Stimulated activated CD8-positive, alpha-beta memory T cell treated with anti-CD3 and anti-CD28 coated beads, Interleukin-15, amount 100 ng/mL, for 1 hour (primary cell): ENCODE data around the gene PRPF18.
"Not testable (repeated sequence)": the region's sequence is repeated elsewhere in the genome, so short reads cannot be mapped to it uniquely, and the experiment has no call there.

Experiments
- DNase-seq: peaks from one replicate; pipeline ENCODE4 v3.0.0-alpha.2; 2020; ENCODE audit warnings: low read depth

PRPF18 gene, protein sequence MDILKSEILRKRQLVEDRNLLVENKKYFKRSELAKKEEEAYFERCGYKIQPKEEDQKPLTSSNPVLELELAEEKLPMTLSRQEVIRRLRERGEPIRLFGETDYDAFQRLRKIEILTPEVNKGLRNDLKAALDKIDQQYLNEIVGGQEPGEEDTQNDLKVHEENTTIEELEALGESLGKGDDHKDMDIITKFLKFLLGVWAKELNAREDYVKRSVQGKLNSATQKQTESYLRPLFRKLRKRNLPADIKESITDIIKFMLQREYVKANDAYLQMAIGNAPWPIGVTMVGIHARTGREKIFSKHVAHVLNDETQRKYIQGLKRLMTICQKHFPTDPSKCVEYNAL

DNA sequence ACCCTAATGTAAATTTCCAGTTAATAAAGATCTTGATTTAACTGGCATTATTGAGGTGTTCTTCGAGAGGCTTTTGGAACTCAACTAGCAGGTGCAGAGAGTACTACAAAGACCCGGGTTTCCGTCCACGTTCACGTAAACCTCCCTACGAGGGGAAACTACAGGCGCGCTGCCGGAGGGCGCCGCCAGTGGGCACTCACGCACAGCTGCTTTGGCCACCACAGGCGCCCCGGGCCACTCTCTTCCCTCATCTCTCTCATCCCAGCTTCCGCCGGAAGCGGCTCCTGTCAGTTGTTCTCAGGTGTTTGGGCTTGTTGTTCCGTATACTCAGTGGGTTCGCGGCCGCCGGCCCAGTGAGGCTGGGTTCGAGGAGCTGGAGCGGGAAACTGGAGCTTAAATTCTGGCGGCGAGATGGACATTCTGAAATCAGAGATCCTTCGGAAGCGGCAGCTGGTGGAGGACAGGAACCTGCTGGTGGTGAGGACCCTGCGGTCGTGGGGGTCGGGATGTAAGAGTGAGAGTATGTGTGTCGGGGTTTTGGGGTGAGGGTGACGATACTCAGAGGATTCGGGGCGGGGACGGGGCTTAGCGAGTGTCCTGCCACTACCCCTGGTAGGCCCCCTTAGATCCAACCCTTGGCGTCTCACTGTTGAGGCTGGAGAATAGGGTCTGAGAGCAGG lies at the start of gene PRPF18:
PRPF18 (plus strand) TSS at position 290 of the 680 bp plus-strand sequence; CDS start at position 412, 122 bp downstream.
- DNase-seq: peak; percentile 93

DNA sequence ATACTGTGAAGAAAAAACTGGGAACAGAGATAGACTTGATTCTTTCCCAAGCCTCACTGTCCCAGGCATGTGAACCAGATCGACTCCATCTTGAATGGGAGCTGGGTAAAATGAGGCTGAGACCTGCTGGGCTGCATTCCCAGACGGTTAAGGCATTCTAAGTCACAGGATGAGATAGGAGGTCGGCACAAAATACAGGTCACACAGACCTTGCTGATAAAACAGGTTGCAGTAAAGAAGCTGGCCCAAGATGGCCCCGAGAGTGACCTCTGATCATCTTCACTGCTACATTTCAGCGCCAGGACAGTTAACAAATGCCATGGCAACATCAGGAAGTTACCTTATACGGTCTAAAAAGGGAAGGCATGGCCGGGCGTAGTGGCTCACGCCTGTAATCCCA lies 48.8 kb upstream of the PRPF18 start:
- DNase-seq: not testable (repeated sequence)

DNA sequence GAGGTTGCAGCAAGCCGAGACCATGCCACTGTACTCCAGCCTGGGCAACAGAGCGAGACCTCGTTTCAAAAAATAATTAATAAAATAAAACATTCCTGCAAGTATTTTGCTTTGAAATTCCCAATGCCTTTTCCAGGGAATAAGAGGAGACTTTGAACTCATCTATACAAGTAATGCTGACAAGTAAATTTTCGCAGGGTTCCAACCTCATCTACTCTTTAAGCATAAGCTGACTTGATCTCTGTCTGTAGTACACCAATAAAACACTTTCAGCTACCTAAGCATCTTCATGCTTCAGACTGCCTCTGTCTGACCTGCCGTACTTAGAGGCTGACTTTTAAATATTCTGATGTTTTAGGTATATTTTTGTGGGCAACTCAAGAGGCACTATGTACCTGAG lies 44.2 kb upstream of the PRPF18 start:
- DNase-seq: no peak

DNA sequence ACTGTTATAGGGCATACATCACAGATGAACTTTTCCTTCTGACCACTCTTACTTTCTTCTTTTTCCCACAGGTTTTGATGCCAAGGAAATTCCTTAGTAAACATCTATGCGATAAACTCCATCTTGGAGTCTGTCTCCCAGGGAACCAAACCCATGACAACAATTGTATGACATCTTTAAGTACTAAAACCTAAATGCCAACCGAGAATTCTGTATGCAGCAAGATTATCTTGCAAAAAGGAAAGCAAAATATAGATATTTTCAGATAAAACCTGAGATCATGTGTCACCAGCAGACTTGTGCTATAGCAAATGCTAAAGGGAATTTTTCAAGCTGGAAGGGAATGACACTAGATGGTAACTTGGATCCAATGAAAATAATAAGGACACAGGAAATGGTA lies 36.0 kb upstream of the PRPF18 start:
- no peak for DNase-seq

DNA sequence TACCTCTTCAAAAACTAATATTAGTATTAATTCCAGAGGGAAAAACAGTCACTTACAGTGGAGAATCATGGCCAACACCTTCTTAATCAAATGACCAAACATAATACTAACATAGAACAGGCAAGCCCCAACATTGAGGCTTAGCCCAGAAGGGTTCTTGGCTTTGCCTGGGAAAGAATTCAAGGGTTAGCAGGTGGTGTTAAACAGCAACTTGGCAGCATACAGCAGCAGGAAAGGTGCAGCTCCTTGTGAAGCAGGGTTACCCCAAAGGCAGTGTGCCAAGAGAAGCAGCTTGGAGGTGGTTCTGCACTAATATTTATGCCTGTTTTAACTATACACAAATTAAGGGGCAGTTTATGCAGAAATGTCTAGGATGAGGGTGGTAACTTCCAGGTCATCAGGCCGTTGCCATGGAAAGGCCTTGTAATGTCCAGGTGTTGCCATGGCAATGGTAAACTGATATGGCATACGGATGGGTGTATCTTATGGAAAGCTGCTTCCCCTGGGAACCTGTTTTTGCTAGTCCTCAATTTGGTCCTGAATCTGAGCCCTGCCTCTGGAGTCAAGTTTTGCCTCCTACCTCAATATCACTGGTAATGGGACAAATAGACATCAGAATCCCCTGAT lies 30.8 kb upstream of the PRPF18 start:
- no peak for DNase-seq

DNA sequence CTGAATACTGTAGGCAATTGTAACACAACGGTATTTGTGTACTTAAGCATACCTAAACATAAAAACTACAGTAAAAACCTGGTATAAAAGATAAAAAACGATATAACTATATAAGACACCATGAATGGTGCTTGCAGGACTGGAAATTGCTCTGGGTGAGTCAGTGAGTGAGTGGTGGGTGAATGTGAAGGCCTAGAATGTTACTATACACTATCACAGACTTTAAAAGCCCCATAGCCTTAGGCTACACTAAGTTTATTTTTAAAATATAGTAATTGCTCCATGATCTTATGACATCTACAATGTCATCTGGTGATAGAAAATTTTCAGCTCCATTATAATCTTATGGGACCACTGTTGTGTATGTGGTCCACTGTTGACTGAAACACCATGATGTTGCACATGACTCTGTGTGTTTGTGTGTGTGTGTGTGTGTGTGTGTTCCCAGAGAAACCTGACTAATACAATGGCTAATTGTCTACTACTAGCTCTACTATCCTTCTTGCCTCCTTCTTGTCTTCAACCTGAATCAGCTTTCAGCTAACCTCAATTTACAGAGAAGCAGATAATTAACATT lies 27.6 kb upstream of the PRPF18 start:
- DNase-seq: no peak

DNA sequence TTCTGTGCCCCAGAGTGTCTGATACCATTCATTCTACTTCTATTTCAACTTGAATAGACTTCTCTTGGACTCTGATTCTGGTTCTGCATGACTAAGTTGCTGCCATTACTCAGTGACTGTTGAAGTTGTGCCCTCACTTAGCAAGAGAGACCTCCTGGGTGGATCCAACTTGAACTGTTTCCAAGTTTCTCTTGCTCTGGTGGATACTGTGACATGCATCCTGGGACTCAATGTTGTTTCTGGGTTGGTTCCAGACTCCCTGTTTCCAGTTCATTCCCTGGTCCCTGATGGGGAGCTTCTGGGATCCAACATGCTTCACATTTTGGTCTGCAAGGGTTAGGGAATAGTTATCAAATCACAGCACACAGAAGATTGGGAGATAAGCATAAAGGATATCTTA lies 26.2 kb upstream of the PRPF18 start:
- no peak for DNase-seq

DNA sequence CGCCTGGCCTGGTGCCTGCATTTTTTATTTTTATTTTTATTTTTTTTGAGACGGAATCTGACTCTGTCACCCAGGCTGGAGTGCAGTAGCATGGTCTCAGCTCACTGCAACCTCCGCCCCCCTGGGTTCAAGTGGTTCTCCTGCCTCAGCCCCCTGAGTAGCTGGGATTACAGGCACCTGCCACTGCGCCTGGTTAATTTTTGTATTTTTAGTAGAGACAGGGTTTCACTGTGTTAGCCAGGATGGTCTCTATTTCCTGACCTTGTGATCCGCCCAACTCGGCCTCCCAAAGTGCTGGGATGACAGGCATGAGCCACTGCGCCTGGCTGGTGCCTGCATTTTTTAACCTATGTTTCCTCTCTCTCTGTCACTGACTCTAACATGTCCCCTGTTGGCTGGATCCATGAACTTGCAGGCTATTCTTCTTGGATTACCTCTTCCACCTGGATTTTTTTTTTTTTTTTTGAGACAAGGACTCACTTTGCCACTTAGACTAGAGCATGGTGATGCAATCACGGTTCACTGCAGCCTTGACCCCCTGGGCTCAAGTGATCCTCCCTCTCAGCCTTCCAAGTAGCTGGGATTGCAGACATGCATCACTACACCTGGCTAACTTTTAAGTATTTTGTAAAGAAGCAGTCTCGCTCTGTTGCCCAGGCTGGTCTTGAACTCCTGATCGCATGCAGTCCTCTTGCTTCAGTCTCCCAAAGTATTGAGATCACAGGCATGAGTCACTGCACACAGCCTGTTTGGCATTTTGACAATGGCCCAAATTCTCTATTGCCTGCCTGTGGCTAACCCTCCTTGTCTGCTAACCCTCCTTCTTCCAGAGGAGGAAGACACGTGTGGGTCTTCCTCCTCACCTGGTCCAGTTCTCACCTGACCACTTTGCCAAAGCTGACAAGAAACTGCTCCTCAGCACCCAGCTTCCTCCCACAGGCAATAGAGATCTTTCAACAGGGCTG lies 23.0 kb upstream of the PRPF18 start:
- DNase-seq: no peak

DNA sequence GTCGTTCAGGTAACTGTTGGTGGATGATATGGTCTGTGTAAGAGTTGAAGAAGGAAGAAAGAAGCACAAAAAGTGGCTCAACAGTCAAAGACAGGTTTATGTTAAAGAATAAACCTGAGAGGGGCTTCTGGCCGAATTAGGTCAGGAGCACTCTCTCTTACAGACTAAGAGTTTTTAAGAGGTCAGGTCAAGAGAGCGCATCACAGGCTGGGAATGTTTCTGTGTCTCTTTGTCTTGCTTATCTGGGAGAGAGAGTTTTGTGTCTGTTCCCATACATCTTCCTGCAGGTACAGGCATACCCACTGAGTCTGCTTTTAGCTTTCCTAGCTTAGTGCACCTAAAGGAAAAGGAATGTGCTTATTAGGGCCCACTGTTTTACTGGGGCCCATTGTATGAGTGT lies 22.2 kb upstream of the PRPF18 start:
- no peak for DNase-seq

DNA sequence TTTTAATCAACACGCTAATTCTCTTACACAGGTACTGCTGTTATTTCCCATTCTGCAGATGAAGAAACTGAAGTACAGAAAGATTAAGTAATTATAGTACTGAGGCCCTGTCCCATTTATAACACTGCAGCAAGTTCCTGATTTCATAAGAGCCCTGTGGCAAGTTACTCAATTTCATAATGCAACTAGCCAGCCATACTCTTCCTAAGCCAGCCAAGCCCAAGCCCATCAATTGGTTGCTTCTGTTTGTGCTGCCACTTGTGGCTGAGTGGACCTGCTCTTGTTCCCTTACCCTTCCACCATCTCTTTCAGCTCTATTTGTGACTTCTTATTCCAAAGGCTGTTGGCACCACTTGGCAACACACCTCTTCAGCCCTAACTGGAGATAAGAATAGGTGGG lies 19.7 kb upstream of the PRPF18 start:
- DNase-seq: no peak

DNA sequence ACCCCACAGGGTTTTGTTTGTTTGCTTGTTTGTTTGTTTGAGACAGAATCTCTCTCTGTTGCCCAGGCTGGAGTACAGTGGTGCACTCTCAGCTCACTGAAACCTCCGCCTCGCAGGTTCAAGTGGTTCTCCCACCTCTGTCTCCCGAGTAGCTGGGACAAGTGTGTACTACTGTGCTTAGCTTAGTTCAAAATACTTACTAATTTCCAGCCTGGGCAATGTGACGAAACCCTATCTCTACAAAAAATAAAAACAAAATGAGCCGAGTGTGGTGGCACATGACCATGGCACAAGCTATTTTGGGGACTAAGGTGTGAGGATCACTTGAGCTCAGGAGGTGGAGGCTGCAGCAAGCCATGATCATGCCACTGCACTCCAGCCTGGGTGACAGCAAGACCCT lies 15.2 kb upstream of the PRPF18 start:
- no peak for DNase-seq

DNA sequence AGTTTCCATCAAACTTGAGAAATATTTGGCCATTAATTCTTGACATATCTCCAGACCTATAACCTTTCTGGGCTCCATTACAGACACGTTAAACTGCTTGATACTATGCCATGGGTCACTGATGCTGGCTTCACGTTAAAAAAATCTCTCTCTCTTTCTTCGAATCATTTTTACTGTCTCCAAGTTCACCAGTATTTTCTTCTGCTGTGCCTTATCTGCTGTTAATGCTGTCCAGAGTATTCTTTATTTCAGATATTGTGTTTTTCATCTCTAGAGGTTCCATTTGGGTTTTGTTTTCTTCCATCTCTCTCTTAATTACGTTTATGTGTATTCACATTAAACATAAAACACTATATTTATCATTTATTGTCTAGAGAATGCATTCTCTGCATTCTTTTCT lies 12.8 kb upstream of the PRPF18 start:
- DNase-seq: no peak

DNA sequence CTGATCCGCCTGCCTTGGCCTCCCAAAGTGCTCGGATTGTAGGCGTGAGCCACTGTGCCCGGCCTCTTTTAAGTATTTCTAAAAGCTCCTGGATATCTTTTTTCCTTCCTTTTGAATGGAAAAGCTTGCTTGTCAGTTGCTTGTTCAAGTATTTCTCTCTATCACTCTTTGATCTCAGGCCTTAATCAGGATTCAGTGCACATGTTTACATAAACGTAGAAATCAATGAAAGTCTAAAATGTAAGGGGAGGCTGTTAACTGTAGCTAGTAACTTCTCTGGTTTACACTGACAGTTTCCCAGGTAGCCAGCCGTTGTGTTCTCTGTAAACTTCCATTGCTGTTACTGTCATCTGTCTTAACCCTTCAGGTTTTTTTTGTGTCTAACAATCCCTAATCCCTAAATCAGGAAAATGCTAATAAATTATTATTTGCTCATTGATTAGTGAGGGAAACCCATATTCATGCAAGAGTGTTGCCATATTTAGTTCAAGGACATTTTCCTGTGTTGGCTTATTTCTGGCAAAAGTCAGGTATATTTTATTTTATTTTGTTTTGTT lies 1.5 kb upstream of the PRPF18 start:
- DNase-seq: no peak

DNA sequence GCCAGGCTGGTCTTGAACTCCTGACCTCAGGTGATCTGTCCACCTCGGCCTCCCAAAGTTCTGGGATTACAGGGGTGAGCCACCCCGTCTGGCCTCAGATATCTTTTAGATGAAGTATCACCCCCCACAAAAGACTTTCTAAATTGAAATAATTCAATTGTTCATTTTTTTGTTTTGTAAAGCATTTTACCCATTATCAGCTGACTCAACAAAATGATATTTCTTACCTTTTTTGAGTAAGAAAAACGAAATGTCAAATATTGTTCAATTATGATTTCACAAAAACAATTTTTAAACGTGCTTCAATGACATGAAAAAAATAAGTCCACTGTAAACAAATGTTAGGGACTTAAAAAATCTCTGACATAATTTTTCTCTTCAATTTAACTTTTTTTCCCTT lies 822 bp upstream of the PRPF18 start:
- DNase-seq: no peak

DNA sequence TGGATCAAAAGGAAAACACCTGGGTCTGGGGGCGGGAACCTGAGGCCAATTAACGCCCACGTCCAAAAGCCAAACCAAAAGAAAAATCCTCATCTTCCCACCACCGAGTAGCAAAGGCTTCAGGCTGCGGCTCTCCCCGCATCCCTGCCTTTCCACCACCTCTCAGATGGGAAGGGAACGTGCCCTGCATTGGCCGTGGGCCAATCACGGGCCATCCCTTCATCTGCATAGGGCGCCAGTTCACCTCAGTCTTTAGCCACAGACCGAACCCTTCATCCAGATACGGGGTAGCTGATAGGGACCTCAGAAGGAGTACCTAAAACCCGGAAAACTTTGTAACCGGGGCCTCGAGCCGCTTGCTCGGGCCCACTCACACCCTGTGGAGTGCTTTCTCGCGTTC lies 626 bp downstream of the PRPF18 start:
- DNase-seq: no peak

DNA sequence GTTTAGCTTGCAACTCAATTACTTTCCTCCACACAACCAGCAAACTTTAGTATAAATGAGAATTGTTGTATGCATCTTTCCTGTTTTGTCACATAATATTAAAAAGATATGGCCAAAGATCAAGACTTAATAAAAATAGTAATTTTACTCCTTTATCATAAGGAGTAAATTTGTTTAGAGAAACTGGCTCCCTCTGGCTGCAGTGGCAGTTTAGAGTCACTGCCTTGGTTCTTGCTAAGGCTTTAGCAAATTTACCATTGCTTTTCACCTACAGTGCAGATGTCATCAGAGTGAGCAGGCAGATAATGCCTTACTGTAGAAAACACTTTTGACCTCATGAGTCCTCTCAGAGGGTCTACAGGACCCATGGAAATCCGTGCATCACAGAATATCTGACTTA lies 2.6 kb downstream of the PRPF18 start:
- no peak for DNase-seq

DNA sequence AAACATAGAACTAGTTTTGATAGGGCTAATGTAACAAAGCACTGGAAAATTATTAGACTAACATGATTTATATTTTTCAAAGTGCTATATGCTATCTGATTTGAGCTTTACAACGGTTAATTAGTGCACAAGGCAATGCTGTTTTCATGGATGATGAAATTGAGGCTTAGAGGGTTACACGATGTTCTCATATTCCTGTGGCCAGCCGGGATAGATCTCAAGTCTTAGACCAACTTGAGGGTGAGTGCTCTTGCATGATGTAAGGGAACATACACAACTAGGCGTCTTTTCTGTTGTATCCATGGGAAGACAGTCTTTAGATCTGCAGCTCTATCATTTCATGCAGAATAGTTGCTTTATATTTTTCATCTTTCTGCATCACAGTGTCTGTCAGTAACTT lies 4.1 kb downstream of the PRPF18 start:
- DNase-seq: no peak

DNA sequence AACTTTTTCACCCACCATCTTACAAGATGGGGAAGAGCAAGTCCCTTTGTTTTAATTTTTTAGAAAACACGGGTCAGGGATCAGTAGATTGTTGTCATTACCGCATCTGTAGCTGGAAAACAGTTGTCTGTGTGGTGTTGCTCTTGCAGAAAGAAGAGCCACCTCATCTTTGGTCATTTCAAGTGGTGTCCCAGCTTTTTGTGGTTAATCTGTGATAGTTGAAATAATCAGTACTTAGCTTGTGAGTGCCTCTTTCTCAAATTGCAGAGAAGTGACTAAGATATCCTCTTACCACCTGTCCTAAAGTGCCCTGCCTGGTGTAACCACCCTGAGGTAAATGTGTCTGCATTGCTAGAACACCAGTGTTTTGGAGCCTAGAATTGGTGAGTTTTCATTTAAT lies 5.5 kb downstream of the PRPF18 start:
- no peak for DNase-seq

DNA sequence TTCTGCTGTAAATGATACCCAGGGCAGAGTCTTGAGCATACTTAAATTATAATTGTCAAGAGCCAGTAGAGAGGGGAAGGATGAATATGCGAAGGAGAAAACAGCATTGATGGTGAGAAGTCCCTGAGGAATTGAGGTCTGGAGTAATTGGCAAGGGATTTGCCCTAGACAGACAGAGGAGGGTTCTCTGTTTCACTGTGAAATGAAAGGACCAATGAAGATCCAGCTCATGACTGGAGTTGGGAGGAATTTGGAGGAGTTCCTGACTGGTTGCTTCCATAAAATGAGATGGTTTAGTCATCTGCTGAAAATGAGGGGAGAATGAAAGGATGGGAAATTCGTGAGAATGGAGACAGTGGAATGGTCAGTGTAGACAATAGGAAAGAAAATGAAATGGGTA lies 6.8 kb downstream of the PRPF18 start:
- no peak for DNase-seq

DNA sequence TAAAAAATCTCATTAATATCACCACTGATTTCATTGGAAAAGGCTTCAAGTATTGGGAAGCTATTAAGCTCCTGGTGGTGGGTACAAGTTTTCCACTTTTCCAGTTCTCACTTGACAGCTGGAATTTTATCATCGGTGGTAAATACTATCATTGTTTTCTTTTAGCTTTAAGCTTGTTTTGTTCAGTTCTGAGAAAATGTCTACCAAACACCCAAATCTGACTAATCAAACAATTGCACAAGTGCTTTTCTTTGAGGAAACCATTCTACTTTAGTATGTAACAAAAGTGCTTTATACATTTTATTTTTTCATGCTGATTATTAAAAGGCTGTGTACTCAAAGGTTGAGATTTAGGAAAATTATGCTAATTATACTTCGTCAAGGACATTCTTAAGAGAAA lies 7.9 kb downstream of the PRPF18 start:
- DNase-seq: no peak

DNA sequence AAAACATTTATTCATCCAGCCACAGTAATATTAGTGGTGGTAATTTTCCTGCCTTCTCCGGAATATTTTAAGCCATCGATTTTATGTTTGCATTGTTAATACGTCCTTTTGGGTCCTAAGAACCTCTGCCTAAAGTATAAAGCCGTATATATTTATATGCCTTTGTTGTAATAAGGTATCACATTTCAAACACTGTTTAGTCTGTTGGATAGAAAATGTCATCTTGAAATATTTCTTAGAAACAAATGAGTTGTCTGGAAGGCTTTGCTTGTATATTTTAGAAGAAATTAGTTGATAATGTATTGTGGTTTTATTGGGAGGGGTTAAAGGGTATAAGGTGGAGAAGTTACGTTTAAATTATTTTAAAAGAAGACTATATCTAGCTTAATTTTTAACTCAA lies 11.1 kb downstream of the PRPF18 start:
- no peak for DNase-seq
